IPS-20b (cell line): Measurements from ENCODE around the gene CADM1.
A peak's percentile ranks its signal among the peaks of the same experiment; 100 is the strongest.

Experiments used
- H3K27ac ChIP-seq: one replicate; pipeline ENCODE4 v1.5.1; 2013; ENCODE audit warnings: low read length
- H3K27me3 ChIP-seq: 2 replicates; pipeline ENCODE4 v1.6.1; 2013; ENCODE audit warnings: mild to moderate bottlenecking, low read length, inconsistent platforms; ENCODE audit not compliant: insufficient read depth
- H3K36me3 ChIP-seq: 2 replicates; pipeline ENCODE4 v1.6.1; 2013; ENCODE audit warnings: low read depth, mild to moderate bottlenecking, inconsistent platforms, low read length, moderate library complexity; ENCODE audit not compliant: insufficient read depth
- H3K4me1 ChIP-seq: 2 replicates; pipeline ENCODE4 v1.6.1; 2013; ENCODE audit warnings: mild to moderate bottlenecking, control low read depth, inconsistent platforms, low read length, moderate library complexity; ENCODE audit not compliant: insufficient read depth
- H3K4me3 ChIP-seq: 2 replicates; pipeline ENCODE4 v1.5.1; 2013; ENCODE audit warnings: mild to moderate bottlenecking, low read length, inconsistent platforms
- H3K9ac ChIP-seq: 2 replicates; pipeline ENCODE4 v1.6.1; 2013; ENCODE audit warnings: low read depth, mild to moderate bottlenecking, inconsistent platforms, low read length, moderate library complexity
- H3K9me3 ChIP-seq: 2 replicates; pipeline ENCODE4 v1.6.1; 2013; ENCODE audit warnings: mild to moderate bottlenecking, low read depth, low read length, inconsistent platforms; ENCODE audit not compliant: insufficient read depth

Gene CADM1

GRCh38 chr11:115409691-115410220 is 94.5 kb downstream of the CADM1 start:
- peak overlapping the region; percentile 18; the same call in 1 of the 2 replicates for H3K4me3 ChIP-seq
- H3K9me3 ChIP-seq: no peaks in the 10 kb centered on the region
- H3K9ac ChIP-seq: no peak overlapping the region
- H3K36me3 ChIP-seq: no peaks in the 10 kb centered on the region
- H3K4me1 ChIP-seq: peaks cover 24% of the 10 kb centered on the region
- no peak overlapping the region for H3K27ac ChIP-seq
- no peaks in the 10 kb centered on the region; the same call in 1 of the 2 replicates for H3K27me3 ChIP-seq

- no peaks in the 10 kb centered on the region for H3K36me3 ChIP-seq
- H3K27ac ChIP-seq: no peak overlapping the region
- H3K4me1 ChIP-seq: peaks cover 24% of the 10 kb centered on the region
- no peak overlapping the region for H3K9ac ChIP-seq
- H3K9me3 ChIP-seq: no peaks in the 10 kb centered on the region
- no peaks in the 10 kb centered on the region; the same call in 1 of the 2 replicates for H3K27me3 ChIP-seq
- peak overlapping the region; percentile 18 for H3K4me3 ChIP-seq
Observed at GRCh38 chr11:115409116-115409670, 95.0 kb downstream of the CADM1 start.

GRCh38 chr11:115408036-115408921 is 95.9 kb downstream of the CADM1 start:
- H3K4me1 ChIP-seq: peaks cover 24% of the 10 kb centered on the region
- no peaks in the 10 kb centered on the region; the same call in 1 of the 2 replicates for H3K27me3 ChIP-seq
- H3K4me3 ChIP-seq: peak overlapping the region; percentile 18
- H3K27ac ChIP-seq: no peak overlapping the region
- H3K9ac ChIP-seq: no peak overlapping the region
- H3K9me3 ChIP-seq: no peaks in the 10 kb centered on the region
- no peaks in the 10 kb centered on the region for H3K36me3 ChIP-seq

- Histone ChIP-seq H3K36me3 (no peaks in the 10 kb centered on the region), H3K4me3 (no peak overlapping the region), H3K27me3 (no peaks in the 10 kb centered on the region; the same call in 1 of the 2 replicates), H3K4me1 (peaks cover 24% of the 10 kb centered on the region), H3K9me3 (no peaks in the 10 kb centered on the region), H3K27ac (no peak overlapping the region), H3K9ac (no peak overlapping the region)
Observed at GRCh38 chr11:115407496-115407895, 96.7 kb downstream of the CADM1 start.

- peaks cover 24% of the 10 kb centered on the region for H3K4me1 ChIP-seq
- no peaks in the 10 kb centered on the region for H3K9me3 ChIP-seq
- no peak overlapping the region for H3K27ac ChIP-seq
- H3K36me3 ChIP-seq: no peaks in the 10 kb centered on the region
- H3K27me3 ChIP-seq: no peaks in the 10 kb centered on the region; the same call in 1 of the 2 replicates
- no peak overlapping the region for H3K9ac ChIP-seq
- H3K4me3 ChIP-seq: no peak overlapping the region
Observed at GRCh38 chr11:115406404-115406803, 97.8 kb downstream of the CADM1 start.

- H3K27me3 ChIP-seq: peaks cover 33% of the 10 kb centered on the region
- H3K4me3 ChIP-seq: no peak overlapping the region
- H3K9ac ChIP-seq: no peak overlapping the region
- no peaks in the 10 kb centered on the region for H3K36me3 ChIP-seq
- H3K9me3 ChIP-seq: no peaks in the 10 kb centered on the region
- H3K4me1 ChIP-seq: no peaks in the 10 kb centered on the region
- H3K27ac ChIP-seq: no peak overlapping the region
Observed at GRCh38 chr11:115398333-115399080, 105.7 kb downstream of the CADM1 start.

GRCh38 chr11:115396533-115396932 is 107.7 kb downstream of the CADM1 start:
- H3K36me3 ChIP-seq: no peaks in the 10 kb centered on the region
- peaks cover 52% of the 10 kb centered on the region for H3K27me3 ChIP-seq
- H3K27ac ChIP-seq: no peak overlapping the region
- no peaks in the 10 kb centered on the region for H3K9me3 ChIP-seq
- H3K9ac ChIP-seq: no peak overlapping the region
- peaks cover under 1% of the 10 kb centered on the region; the same call in 1 of the 2 replicates for H3K4me1 ChIP-seq
- no peak overlapping the region for H3K4me3 ChIP-seq

GRCh38 chr11:115393950-115394349 is 110.3 kb downstream of the CADM1 start:
- no peak overlapping the region for H3K4me3 ChIP-seq
- peaks cover 17% of the 10 kb centered on the region; the same call in 1 of the 2 replicates for H3K4me1 ChIP-seq
- no peaks in the 10 kb centered on the region for H3K36me3 ChIP-seq
- H3K27me3 ChIP-seq: peaks cover 78% of the 10 kb centered on the region
- H3K27ac ChIP-seq: no peak overlapping the region
- H3K9me3 ChIP-seq: no peaks in the 10 kb centered on the region
- no peak overlapping the region for H3K9ac ChIP-seq

GRCh38 chr11:115391598-115391997 is 112.6 kb downstream of the CADM1 start:
- Histone ChIP-seq H3K9me3 (no peaks in the 10 kb centered on the region), H3K9ac (no peak overlapping the region), H3K36me3 (no peaks in the 10 kb centered on the region), H3K27ac (no peak overlapping the region), H3K27me3 (peaks cover 100% of the 10 kb centered on the region), H3K4me3 (no peak overlapping the region), H3K4me1 (peaks cover 17% of the 10 kb centered on the region; the same call in 1 of the 2 replicates)

GRCh38 chr11:115391160-115391559 is 113.1 kb downstream of the CADM1 start:
- H3K27ac ChIP-seq: no peak overlapping the region
- no peak overlapping the region for H3K9ac ChIP-seq
- peaks cover 17% of the 10 kb centered on the region; the same call in 1 of the 2 replicates for H3K4me1 ChIP-seq
- H3K36me3 ChIP-seq: no peaks in the 10 kb centered on the region
- H3K27me3 ChIP-seq: peaks cover 100% of the 10 kb centered on the region
- H3K4me3 ChIP-seq: no peak overlapping the region
- H3K9me3 ChIP-seq: no peaks in the 10 kb centered on the region

- Histone ChIP-seq H3K9ac (no peak overlapping the region), H3K27me3 (peaks cover 100% of the 10 kb centered on the region)
Observed at GRCh38 chr11:115390441-115390840, 113.8 kb downstream of the CADM1 start.

More at GRCh38 chr11:115390441-115390840, 113.8 kb downstream of the CADM1 start:
- Histone ChIP-seq H3K4me3 (peak overlapping the region; percentile 10; the same call in 1 of the 2 replicates), H3K9me3 (no peaks in the 10 kb centered on the region), H3K36me3 (no peaks in the 10 kb centered on the region), H3K4me1 (peaks cover 17% of the 10 kb centered on the region; the same call in 1 of the 2 replicates), H3K27ac (no peak overlapping the region)
